Measurements from ENCODE around the gene CUL4A.
A peak's percentile ranks its signal among the peaks of the same experiment; 100 is the strongest.

CUL4A gene

DNA sequence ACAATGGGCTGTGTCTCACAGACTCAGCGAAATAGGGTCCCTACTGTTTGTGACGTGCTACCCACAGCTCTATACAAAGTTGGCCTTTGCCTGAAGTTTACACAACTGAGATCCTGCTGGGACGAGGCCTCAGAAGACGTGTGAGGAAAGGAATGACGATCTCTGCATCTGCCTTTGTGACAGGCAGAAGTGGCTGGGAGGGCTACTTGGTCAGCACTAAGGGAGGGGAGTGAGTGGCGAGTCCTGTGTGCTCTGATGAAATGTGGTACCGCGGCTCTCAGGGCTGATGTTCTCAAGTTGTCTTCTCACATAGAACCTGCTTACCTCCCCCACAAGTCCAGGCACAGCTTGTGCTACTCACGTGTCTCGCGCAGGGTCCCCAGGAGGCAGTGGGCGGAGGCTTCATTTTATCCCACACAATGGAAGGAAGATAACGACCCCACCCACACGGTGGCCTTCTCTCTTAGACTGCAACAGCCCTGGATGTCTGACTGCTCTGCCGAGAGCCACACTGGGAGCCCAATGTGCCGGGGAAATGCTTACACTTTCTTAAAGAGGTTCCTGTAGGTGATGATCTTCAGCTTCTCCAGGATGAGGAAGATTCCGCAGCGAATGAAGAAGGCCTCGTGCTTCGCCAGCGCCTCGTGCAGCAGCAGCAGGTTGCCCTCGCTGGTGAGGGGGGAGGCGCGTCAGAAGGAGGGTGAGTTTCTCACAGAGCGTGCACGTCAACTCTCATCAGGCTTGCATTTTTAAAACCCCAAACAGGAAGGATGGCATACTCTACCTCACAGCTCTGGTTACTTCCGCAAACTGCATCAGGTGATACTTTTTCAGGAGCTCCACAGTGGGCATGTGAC is 29.8 kb upstream of the CUL4A start:
- no peak for DNase-seq (ENCODE audit: low spot score)

DNA sequence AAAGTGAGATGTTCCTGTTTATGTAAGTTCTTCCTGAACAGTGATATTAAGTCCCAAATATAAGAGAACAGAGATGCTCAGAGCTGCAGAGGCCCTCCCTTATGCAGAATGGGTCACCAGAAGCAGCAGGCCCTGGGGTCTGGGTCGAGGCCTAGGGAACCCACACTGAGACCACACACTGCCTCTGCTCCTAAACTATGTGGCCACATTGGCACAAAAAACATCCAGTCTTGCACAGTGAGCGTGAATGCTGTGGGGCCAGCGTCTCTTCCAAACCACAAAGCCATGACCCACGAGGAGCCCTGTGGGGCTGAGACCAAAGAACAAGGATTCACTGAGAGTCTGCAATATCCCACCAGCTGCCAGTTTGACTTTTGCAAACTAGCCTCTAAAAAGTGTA is 27.4 kb upstream of the CUL4A start:
- DNase-seq (ENCODE audit: low spot score): no peak

DNA sequence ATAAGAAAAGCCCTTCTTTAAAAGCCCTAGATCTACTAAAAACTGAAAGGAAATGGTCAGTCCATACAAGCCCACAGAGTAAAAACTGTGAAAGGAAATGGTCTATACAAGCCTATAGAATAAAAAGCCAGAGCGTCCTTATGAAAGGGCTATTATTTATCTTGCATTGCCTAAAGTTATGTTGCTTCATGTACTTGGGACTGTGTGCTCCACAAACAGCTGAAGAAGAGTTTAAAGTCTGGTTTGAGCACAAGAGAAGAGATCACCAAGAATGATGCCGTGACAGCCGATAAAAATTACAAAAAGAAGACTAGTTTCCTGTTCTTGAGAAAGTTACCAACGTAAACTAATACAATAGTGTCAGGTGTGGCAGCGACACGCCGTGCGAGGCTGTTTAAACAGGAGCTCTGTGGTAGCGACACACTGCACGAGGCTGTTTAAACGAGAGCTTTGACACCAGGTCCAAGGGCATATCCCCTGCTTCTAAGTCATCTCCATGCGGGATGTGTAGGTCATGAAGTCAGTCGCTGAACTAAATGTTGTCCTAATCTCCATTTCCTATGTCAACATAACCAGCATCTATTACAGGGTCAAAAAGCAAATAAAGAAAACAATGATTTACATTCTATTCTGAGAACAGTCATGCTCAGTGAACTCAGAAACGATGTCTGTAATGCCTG is 25.8 kb upstream of the CUL4A start:
- no peak for DNase-seq (ENCODE audit: low spot score)

DNA sequence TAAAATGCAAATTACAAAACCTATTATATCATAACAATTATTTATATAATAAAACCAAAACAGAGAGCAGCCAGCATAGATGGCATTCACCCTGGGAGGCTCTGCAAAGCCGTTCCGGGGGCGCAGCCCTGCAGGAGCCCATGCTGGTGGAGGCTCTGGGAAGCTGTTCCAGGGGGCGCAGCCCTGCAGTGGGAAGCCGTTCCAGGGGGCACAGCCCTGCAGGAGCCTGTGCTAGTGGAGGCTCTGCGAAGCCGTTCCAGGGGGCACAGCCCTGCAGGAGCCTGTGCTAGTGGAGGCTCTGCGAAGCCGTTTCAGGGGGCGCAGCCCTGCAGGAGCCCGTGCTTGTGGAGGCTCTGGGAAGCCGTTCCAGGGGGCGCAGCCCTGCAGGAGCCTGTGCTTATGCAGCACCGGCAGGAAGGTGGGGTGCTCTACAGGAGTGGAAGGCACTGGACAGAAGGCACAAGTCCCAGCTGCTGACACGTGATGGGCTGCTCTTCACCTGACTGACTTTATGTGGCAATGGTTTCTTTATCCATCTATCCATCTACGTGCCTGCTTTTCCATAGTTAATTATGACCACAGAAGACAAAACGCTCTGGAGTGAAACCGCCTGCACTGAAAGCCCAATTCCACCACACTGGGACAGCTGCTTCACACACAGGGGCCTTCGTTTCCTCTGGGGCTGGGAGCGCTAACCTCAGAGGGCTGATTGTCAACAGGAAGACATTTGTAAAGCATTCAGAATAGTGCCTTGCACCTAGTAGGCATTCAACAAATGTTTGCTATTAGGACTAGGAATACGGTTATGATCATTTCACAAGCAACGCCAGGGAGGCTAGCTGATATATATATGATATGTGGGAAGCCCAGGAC is 24.6 kb upstream of the CUL4A start:
- DNase-seq (ENCODE audit: low spot score): no peak

DNA sequence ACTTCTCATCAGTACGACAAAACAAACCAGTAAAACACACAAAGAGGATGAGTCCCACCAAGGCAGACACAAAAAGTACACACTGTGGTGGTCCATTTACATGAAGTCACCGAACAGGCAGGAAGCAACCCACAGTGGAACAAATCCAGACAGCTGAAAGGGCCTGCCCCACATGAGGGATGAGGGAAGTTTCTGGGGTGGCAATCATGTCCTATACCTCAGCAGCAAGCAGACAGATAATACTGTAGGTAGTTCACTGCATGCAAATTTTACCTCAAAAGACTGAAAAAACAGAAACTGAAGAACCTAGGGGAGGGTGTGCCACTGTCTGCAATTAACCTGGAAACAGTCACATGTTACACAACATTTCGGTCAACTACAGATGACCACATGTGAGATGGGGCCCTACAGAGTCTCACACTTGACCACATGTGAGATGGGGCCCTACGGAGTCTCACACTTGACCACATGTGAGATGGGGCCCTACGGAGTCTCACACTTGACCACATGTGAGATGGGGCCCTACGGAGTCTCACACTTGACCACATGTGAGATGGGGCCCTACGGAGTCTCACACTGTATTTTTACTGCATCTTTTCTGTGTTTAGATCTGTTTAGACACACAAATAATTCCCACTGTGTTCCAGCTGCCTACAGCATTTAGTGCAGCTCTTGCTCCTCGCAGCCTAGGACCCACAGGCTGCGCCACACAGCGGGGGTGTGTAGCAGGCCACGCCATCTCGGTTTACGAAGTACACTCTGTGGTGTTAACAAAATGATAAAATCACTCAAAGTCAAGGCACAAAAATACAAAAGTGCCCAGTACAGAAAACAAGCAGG is 23.1 kb upstream of the CUL4A start:
- no peak for DNase-seq (ENCODE audit: low spot score)

DNA sequence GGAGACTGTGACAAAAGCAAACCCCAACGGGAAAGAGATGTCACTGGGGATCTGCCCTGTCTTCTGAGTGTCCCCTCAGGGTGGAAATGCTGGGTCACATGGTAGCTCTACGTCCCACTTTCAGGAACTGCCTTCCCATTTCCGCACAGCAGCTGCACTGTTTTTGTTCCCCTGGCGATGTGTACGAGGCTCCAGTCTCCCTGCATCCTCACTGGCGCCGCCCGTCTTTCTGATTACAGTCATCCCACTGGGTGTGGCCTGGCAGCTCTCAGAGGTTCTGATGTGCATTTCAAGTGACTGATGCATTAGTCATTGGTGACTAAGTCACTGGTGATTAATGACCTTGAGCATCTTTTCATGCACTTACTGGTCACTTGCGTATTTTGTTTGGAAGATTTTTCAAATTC is 22.1 kb upstream of the CUL4A start:
- peak; percentile 98 for DNase-seq (ENCODE audit: low spot score)

DNA sequence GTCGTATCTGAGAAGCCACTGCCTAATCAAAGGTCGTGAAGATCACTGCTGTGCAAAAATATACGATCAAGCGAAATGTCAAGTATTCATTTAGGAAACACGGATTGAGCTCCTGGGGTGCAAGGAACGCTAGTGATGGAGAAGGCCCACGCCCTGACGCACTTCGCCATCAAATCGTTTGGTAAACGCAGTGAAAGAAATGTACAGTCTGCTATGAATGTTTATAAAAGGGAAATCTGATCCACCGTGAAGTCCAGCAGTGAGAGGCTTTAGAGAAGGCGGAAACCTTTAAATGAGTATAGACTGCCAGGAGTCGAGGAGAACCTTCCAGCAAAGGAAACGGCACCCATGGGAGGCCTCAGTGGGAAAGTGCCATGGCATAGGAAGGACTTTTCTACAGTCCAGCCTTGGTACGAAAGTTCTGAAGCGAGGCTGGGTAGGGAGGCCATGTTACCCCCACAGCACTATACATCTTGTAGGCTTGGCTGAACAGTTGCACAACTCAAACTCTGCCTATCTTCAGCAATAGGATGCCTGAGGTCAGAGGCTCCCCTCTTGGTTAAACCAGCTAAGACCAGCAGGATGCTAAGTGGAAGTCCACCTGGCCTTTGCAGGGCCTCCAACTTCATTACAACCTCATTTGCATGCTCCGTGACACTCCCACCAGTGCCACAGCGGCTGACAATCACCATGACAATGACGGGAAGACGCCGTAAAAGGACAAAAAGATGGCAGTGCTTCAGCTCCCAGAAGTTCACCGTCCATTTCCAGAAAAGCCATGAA is 21.3 kb upstream of the CUL4A start:
- DNase-seq (ENCODE audit: low spot score): no peak

DNA sequence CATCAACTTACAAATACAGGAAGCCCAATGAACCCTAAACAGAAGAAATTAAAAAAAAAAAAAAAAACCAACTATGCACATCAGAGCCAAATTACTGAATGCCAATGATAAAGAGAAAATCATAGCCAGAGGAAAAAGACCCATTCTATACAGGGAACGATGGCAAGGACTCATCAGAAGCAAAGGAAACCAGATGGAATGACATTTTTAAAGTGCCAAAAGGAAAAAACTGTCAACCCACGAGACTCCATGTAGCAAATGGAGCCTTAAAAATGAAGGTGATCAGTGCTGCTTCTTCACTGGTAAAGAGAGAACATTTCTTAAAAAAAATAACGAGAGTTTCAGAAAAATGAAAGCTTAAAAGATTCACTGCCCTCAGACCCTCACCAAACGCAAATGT is 19.2 kb upstream of the CUL4A start:
- DNase-seq (ENCODE audit: low spot score): no peak

DNA sequence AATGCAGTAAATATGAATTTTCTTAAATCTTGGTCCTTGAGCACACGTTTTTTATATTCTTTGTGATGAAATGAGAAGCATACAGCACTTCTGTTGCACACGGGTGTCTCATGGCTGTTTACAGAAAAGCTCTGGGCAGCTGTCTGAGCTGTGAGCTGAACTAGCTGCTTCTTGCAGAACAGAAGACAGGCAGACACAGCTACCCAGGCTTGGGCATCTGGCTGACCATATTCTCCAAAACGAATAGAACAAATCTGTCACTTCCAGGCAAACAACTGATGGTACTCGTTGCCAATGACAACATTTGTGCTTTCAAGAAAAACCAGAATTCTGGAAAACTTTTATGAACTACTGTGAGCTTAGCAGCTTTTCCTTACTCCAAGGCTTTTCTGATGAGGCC is 17.1 kb upstream of the CUL4A start:
- no peak for DNase-seq (ENCODE audit: low spot score)

DNA sequence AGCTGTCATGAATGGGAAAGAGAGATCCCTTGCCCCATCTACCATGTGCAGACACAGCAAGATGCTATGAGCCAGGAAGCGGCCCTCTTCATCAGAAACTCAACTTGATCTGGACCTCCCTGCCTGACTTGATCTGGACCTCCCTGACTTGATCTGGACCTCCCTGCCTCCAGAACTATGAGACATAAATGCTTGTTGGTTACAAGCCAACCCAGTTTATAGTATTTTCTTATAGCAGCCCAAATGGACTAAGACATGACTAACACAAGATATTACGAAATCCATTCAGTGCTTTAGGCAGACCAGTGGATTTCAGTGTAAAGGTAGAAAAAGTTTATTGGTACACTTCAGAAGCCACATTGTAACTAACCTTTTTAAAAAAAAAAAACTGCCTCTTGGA is 16.5 kb upstream of the CUL4A start:
- DNase-seq (ENCODE audit: low spot score): no peak

DNA sequence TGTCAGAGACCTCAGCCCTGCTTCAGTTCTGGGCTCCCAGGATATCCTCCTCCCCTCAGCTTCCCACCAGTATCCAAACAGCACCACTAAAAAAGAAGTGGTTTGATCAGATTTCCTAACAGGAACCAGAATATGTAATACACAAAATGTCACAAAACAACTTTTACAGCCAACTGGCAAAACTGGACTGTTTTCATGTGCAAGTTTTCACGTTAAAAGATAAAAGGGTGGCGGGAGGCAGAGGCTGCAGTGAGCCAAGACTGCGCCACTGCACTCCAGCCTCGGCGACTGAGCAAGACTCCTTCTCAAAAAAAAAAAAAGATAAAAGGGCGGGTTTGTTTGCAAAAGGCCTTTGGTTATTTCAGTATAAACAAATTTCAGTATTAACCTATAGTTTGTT is 14.1 kb upstream of the CUL4A start:
- no peak for DNase-seq (ENCODE audit: low spot score)

DNA sequence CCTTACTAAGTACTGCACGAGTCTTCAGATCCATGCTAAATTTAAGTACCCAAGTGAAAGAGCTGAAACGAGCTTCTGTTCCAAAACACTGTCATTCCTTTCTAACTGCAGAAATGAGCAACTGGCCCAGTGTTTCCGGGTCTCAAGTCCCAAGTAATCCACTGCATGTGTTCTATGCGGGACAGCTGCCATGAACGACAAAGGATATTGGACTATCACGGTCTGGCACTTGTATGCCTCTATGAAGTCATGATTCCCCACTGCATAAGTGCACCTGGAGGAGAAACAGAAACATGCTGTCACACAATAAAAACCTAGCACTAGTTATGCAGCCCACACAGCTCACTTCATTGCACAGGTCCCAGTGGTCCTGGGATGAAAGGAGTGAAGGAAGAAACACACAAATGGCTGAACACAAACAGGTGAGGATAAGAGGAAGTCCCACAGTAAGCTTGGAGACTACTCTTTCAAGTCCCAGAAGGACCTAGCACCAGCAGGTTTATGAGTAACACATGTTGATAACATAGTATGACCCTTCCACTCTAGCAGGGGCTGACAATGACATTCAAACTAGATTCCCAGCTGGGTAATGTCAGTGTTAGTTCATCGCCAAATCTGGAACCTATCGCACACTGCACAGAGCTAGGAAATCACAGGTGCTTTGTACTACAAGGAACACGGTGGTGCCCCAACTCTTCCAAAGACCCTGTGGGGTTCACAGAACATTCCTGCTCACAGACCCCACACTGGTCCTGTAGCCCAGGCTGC is 12.3 kb upstream of the CUL4A start:
- no peak for DNase-seq (ENCODE audit: low spot score)

DNA sequence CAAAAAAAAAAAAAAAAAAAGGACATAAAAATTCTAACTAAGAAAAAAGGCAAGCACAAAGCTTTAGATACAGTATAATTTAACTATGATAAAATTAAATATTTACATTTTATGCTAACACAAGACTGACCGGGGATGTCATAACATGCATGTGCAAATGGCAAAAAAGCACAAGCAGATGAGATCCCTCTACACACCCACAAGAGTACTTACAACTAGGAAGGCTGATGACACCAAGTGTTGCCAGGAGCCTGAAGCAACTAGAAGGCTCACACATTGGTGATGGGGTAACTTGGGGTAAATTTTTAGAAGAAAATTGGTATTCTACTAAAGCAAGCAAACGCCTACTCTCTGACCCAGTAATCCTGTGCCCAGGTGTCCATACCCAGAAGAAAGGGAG is 7.6 kb upstream of the CUL4A start:
- no peak for DNase-seq (ENCODE audit: low spot score)

DNA sequence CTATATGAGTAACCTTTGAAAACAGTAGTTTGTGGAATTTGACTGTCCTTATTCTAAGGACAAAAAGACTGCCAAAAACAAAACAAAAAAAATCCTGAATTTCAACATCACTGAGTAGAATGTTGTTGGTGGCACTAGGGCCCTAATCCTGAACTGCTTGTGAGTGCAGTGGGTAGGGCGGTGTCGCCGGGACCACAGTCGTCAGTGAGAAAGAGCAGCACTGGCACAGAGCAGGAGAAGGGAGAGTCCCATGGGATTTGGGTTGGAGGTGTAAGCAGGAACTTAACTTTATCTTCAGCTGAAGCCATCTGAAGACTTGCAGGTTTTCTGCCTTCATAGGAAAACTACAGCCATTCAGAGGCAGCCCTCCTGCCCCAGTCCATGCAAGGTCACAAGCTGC is 6.5 kb upstream of the CUL4A start:
- no peak for DNase-seq (ENCODE audit: low spot score)

DNA sequence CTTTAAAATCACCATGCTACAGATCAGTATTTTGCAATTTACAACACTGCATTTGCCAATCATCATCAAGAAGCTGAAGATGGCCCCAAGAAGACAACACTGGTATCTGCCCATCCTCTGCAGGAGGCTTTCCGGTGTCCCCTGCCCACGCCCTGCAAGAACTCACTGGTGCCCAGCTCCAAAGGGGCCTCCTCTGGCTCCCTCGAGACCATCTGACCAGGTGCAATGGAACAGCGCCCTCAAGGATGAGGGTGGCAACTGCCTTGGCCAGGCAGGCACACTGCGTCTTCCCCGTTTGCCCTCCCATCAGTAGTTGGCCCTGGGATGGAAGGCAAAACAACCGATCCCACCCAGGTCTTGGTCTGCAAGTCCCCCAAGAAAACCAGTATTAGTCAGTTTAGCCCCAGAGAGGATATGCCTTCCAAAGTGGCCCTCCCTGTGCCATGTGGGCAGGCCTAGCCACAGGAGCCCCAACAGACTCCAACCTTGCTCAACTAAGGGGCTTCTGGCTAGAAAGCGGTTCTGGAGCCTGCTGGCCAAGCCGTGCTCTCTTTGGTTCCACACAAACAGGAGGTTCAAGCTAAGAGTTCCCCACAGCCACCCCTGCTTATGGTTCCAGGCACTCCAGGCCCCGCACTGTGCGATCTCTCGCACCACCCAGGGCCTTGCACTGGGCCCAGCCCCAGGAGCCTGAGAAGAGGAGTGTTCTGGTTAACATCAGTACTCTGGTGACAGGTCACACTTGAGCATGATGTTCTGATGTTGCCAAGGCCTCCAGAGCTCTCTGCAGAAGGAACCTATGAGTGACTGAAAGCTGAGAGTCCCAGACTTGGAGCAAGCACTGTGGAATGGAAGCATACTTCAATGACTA is 5.7 kb upstream of the CUL4A start:
- no peak for DNase-seq (ENCODE audit: low spot score)

DNA sequence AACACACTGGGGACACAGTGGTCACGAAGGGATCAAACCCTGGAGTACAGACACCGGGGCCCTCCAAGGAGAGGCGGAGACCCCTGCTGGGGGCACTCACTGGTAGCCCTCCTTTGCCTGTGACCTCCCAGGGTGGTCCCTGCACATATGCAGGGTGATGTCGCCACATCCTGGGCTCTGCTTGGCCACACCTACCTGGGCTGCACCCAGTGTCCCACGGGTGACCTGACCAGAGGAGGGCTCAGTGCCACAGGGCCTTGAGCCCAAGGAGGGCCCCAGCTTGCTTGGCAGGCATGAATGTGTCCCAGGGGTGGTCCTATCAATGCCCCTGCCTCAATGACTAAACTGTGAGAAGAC is 5.1 kb upstream of the CUL4A start:
- DNase-seq (ENCODE audit: low spot score): no peak

DNA sequence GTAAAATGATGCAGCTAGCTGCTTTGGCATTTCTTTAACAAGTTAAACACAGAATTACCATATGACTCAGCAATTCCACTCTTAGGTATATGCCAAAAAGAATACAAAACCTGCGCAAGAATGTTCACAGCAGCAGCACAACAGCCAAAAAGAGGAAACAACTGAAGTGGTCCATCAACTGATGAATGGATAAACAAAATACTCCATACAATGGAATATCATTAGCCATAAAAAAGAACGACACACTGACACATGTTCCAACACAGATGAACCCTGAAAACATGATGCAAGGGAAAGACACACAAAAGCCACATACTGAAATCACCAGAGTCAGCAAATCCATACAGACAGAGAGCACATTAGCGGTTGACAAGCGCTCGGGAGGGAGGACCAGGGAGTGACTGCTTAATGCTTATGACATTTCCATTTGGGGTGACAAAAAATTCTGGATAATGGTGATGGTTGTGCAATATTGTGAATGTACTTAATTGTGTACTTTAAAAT is 3.9 kb upstream of the CUL4A start:
- DNase-seq (ENCODE audit: low spot score): no peak

DNA sequence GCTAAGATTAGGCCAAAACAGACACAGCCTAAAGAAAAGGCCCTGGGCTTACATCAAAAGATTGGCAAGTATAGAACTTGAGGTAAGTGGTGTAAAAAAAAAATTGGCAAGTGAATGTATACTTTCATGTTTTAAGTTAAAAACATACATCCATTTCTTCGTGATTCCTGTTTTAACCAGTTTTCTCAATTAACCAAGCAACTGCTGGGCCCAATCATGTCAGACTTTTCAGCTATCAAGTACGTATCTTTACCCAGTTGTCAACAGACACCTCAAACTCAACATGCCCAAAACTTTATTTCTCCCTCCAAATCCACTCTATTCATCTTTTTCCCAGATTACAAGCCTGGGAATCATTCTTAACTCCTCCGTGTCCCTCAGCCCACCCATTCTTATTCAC is 2.0 kb upstream of the CUL4A start:
- DNase-seq (ENCODE audit: low spot score): no peak

DNA sequence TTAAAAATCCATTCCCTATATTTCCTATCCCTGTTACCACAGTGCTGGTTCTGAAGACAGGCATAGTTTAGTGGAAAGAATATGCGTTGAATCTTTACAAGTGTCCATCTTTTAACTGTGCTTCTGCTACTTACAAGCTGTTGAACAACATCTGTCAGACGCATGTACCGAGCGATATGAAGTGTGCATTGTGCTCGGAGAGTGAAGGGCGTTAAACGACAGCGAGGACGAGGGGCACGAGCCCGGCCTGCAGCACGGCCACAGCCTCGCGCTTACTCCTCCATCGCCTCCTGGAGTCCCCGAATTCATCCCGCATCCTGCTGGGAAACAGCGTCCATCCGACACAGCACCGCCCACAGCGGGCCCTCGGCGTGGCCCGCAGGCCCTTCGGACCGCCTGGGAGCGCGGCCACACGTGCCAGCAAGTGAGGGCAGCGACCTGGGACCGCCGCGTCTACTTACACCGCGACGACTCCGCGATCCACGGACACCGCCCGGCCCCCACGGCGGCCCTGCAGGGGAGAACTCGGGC is 1.5 kb upstream of the CUL4A start:
- DNase-seq (ENCODE audit: low spot score): peak; percentile 60

All from kidney tubule cell (primary cell).